HepG2 (cell line): ENCODE data around the gene NXPE3. TPM values are rescaled to one million over a fixed set of nuclear protein-coding genes. Genes with fewer than 3 reads are reported as not detected.
A peak's percentile ranks its signal among the peaks of the same experiment; 100 is the strongest.

Experiments used
- CTCF ChIP-seq: sonication (generic); formaldehyde crosslinking; IDR thresholded peaks from 2 replicates; pipeline ENCODE4 v1.5.0; 2020; ENCODE audit warnings: mild to moderate bottlenecking, missing genetic modification reagents, moderate library complexity
- IKZF4 ChIP-seq: sonication (generic); formaldehyde crosslinking; IDR thresholded peaks from 2 replicates; pipeline ENCODE4 v1.5.1; 2020; ENCODE audit warnings: borderline replicate concordance, mild to moderate bottlenecking, low read depth, missing genetic modification reagents; ENCODE audit errors: not compliant biosample characterization
- MEIS2 ChIP-seq: sonication (generic); formaldehyde crosslinking; IDR thresholded peaks from 2 replicates; pipeline ENCODE4 v1.9.0; 2021; ENCODE audit warnings: mild to moderate bottlenecking, missing genetic modification reagents
- NONO ChIP-seq, 2 experiments: fragments of 450-650 bp in 1 of 2; sonication (generic) in 1 of 2; formaldehyde crosslinking in 1 of 2; IDR thresholded peaks in 1 of 2; conservative IDR thresholded peaks in 1 of 2; 2 replicates each; pipeline versions ENCODE4 v1.6.1 to v1.8.0; 2017 to 2022; ENCODE audit warnings: mild to moderate bottlenecking in 1 of 2, missing genetic modification reagents in 1 of 2, moderate library complexity in 1 of 2
- PCBP2 ChIP-seq: fragments of 200-400 bp; formaldehyde crosslinking; optimal IDR thresholded peaks from 2 replicates; pipeline ENCODE3; 2018; ENCODE audit warnings: low read length, low read depth; ENCODE audit not compliant: poor library complexity, severe bottlenecking
- RBM39 ChIP-seq: fragments of 200-400 bp; formaldehyde crosslinking; IDR thresholded peaks from one replicate; pipeline ENCODE4 v1.6.1; 2018; ENCODE audit warnings: antibody characterized with exemption, mild to moderate bottlenecking, low read depth, low read length; ENCODE audit not compliant: poor library complexity, severe bottlenecking
- SRSF4 ChIP-seq: fragments of 200-400 bp; formaldehyde crosslinking; IDR thresholded peaks from one replicate; pipeline ENCODE4 v1.6.1; 2018; ENCODE audit warnings: mild to moderate bottlenecking, low read depth, low read length, moderate library complexity; ENCODE audit not compliant: poor library complexity, severe bottlenecking
- TCF7 ChIP-seq: sonication (generic); IDR thresholded peaks from 2 replicates; pipeline ENCODE4 v1.6.1; 2016; ENCODE audit warnings: antibody characterized with exemption, low read depth
- UBTF ChIP-seq: sonication (generic); formaldehyde crosslinking; IDR thresholded peaks from 2 replicates; pipeline ENCODE4 v1.4.0; 2020; ENCODE audit warnings: mild to moderate bottlenecking, missing genetic modification reagents
- ZXDC ChIP-seq: sonication (generic); formaldehyde crosslinking; IDR thresholded peaks from 2 replicates; pipeline ENCODE4 v1.5.0; 2020; ENCODE audit warnings: mild to moderate bottlenecking, missing genetic modification reagents
- polyA plus RNA-seq, 8 experiments: library from polyadenylated mRNA; depleted of rRNA in 3 of 8; stranded (reverse) in 7 of 8; unstranded in 1 of 8; fragments of >200 nt; fragmentation: Illumina TruSeq in 4 of 8; extraction: Trizol in 4 of 8; gene quantifications; 2 replicates each; pipeline versions ENCODE4 v1.2.1 to v1.2.3, GENCODE V29; 2011 to 2016; ENCODE audit warnings: low read depth in 4 of 8, missing spikeins in 1 of 8, mixed read lengths in 1 of 8; ENCODE audit not compliant: insufficient read depth in 1 of 8
- total RNA-seq, 5 experiments: library from RNA; depleted of rRNA; stranded (reverse); fragments of >200 nt; fragmentation: Illumina TruSeq; extraction: Trizol; gene quantifications; 2 replicates each; pipeline ENCODE4 v1.2.3, GENCODE V29; 2016; ENCODE audit warnings: low read depth in 1 of 5
- TF ChIP-seq, protein P1 (sequence below), 2 experiments: sonication (generic) in 1 of 2; formaldehyde crosslinking in 1 of 2; IDR thresholded peaks; 2 replicates each; pipeline versions ENCODE4 v1.6.1 to v1.9.0; 2014 to 2022; ENCODE audit warnings: antibody characterized with exemption in 1 of 2, borderline replicate concordance in 1 of 2, inconsistent platforms in 1 of 2, low read depth in 1 of 2, missing genetic modification reagents in 1 of 2

Gene NXPE3
- total and polyA plus RNA-seq, 2 of the 13 experiments (the other 11 are each of a cell fraction or from before 2014, with no cell fraction given), result 3.5 to 4.7 TPM

DNA sequence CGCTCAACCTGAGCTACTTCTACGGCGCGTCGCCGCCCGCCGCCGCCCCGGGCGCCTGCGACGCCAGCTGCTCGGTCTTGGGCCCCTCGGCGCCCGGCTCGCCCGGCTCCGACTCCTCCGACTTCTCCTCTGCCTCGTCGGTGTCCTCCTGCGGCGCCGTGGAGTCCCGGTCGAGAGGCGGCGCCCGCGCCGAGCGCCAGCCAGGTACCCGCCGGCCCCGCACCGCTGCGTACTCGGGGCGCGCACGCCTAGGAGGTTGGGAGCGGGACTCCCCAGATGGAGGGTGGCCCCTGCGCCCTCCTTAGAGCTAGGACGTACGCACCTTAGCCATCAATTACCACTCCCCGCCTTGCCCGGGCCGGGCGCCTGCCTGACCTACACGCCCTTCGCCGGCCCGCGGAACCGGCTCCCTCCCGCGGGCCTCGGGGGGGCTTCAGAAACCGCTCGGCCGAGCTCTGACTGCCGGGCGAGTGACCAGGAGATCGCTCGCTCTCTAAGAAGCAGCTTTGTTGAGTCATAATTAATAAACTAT, 70.8 kb downstream of the NXPE3 start (continued):
- TF ChIP-seq, protein P1, sequence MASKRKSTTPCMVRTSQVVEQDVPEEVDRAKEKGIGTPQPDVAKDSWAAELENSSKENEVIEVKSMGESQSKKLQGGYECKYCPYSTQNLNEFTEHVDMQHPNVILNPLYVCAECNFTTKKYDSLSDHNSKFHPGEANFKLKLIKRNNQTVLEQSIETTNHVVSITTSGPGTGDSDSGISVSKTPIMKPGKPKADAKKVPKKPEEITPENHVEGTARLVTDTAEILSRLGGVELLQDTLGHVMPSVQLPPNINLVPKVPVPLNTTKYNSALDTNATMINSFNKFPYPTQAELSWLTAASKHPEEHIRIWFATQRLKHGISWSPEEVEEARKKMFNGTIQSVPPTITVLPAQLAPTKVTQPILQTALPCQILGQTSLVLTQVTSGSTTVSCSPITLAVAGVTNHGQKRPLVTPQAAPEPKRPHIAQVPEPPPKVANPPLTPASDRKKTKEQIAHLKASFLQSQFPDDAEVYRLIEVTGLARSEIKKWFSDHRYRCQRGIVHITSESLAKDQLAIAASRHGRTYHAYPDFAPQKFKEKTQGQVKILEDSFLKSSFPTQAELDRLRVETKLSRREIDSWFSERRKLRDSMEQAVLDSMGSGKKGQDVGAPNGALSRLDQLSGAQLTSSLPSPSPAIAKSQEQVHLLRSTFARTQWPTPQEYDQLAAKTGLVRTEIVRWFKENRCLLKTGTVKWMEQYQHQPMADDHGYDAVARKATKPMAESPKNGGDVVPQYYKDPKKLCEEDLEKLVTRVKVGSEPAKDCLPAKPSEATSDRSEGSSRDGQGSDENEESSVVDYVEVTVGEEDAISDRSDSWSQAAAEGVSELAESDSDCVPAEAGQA (IDR thresholded peaks at IDR 0.05; ENCODE audit: low read depth), result no peak
- TF ChIP-seq, protein P1 (CRISPR knock-in tag; IDR thresholded peaks at IDR 0.05; ENCODE audit: borderline replicate concordance), result 0 out of 2 replicates have a peak, but pooled peaks have one; percentile 14
- TF ChIP-seq UBTF (peak; percentile 28; the same call in 1 of the 2 replicates), CTCF (CRISPR knock-in tag) (peak; percentile 23; the same call in 1 of the 2 replicates), TCF7 (no peak), SRSF4 (peak; percentile 4), ZXDC (peak; percentile 21), NONO (IDR thresholded peaks at IDR 0.05) (no peak), NONO (CRISPR knock-in tag; conservative IDR thresholded peaks at IDR 0.05) (0 out of 2 replicates have a peak, but pooled peaks have one; percentile 8), PCBP2 (no peak), IKZF4 (CRISPR knock-in tag) (peak; percentile 26), MEIS2 (CRISPR knock-in tag) (0 out of 2 replicates have a peak, but pooled peaks have one; percentile 18), RBM39 (peak; percentile 13)
